Measurements from ENCODE around the gene CCDC17.

GRCh38 chr1:45607404-45608074, 16.3 kb downstream of the CCDC17 start:
- TF ChIP-seq CTCF (IDR thresholded peaks at IDR 0.05) (no peak), USF2 (IDR thresholded peaks at IDR 0.05) (no peak), SMC3 (IDR thresholded peaks at IDR 0.05) (no peak), ELK1 (IDR thresholded peaks at IDR 0.05; ENCODE audit: low read depth, low read length) (no peak), JUN (IDR thresholded peaks at IDR 0.05) (no peak), SREBF2 (IDR thresholded peaks at IDR 0.05) (no peak)

All from A549 (cell line).